SJCRH30 (cell line): ENCODE results near the gene LRRTM3. TPM values are rescaled to one million over a fixed set of nuclear protein-coding genes. Genes with fewer than 3 reads are reported as not detected.
A peak's percentile ranks its signal among the peaks of the same experiment; 100 is the strongest.

ENCODE experiments used
- DNase-seq, 2 experiments: peaks; one replicate each; pipeline ENCODE4 v3.0.0-alpha.2; 2015 to 2020
- H3K27ac ChIP-seq: fragments of 250-450 bp; sonication (Bioruptor Pico); 2 replicates; pipeline ENCODE4 v1.5.1; 2020; ENCODE audit warnings: mild to moderate bottlenecking, moderate library complexity
- H3K27me3 ChIP-seq: fragments of 250-450 bp; sonication (Bioruptor Pico); 2 replicates; pipeline ENCODE4 v1.5.1; 2020; ENCODE audit warnings: mild to moderate bottlenecking, moderate library complexity
- H3K36me3 ChIP-seq: fragments of 250-450 bp; sonication (Bioruptor Pico); 2 replicates; pipeline ENCODE4 v1.5.1; 2020; ENCODE audit warnings: mild to moderate bottlenecking, moderate library complexity
- H3K4me1 ChIP-seq: fragments of 250-450 bp; sonication (Bioruptor Pico); 2 replicates; pipeline ENCODE4 v1.5.1; 2020; ENCODE audit warnings: mild to moderate bottlenecking, moderate library complexity
- H3K4me3 ChIP-seq: fragments of 250-450 bp; sonication (Bioruptor Pico); 2 replicates; pipeline ENCODE4 v1.5.1; 2020; ENCODE audit warnings: mild to moderate bottlenecking, moderate library complexity
- H3K9me3 ChIP-seq: fragments of 250-450 bp; sonication (Bioruptor Pico); replicated peaks from 2 replicates; pipeline ENCODE4 v1.5.1; 2020; ENCODE audit warnings: mild to moderate bottlenecking, moderate library complexity
- total RNA-seq: library from RNA; depleted of rRNA; stranded (reverse); fragments of >200 nt; shearing (Covaris generic); gene quantifications from 2 replicates; pipeline ENCODE4 v1.2.3, GENCODE V29; 2014; rRNA removed

Gene LRRTM3
- 0.05 and 0.10 TPM in 2 replicates for total RNA-seq

DNA sequence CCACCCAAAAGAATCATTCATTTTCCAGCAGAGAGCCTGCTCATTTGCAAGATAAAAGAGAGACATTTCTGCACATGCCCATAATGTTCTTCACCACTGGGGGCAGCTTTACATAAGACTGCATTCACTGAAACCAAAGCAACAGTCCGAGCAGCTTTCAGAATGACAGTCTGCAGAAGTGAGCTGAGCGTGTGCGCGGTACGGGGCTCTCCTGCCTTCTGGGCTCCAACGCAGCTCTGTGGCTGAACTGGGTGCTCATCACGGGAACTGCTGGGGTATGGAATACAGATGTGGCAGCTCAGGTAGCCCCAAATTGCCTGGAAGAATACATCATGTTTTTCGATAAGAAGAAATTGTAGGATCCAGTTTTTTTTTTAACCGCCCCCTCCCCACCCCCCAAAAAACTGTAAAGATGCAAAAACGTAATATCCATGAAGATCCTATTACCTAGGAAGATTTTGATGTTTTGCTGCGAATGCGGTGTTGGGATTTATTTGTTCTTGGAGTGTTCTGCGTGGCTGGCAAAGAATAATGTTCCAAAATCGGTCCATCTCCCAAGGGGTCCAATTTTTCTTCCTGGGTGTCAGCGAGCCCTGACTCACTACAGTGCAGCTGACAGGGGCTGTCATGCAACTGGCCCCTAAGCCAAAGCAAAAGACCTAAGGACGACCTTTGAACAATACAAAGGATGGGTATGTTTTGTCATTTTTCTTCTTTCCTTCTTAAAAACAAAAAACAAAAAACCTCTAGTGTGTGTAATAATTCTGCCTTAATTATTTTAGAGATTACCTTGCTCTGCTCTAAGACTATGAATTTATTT is at the start of gene LRRTM3:
Gene LRRTM3, plus strand, starts transcription at position 141 of the 820 bp plus-strand sequence.
- no peaks in the 10 kb centered on the region for H3K4me1 ChIP-seq
- no peaks in the 10 kb centered on the region for H3K9me3 ChIP-seq
- no peaks in the 10 kb centered on the region for H3K36me3 ChIP-seq
- no peak within 1 kb of the TSS for H3K4me3 ChIP-seq
- H3K27ac ChIP-seq: no peak within 1 kb of the TSS
- DNase-seq: peak; percentile 26 to 56
- no peaks in the 10 kb centered on the region for H3K27me3 ChIP-seq

DNA sequence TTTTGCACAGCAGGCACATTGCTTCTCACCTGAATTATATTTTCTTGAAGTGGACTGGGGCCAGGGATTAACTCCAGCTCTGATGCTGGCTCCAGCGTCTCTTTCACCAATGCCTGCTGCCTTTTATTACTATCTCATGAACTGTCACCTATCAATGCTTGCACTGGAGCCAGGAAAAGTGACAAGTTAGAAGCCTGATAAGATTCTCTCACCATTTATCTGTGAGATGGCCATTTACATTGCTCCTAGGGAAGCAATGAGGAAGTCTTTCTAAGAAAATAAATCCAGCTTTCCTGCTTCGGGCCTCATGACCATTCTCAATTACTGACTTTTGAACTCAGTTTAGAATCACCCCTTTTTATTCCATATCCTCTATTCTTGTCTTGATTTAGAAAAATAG is 48.5 kb upstream of the LRRTM3 start:
- H3K4me1 ChIP-seq: no peaks in the 10 kb centered on the region
- no peaks in the 10 kb centered on the region for H3K9me3 ChIP-seq
- H3K27me3 ChIP-seq: no peaks in the 10 kb centered on the region
- no peak for DNase-seq
- H3K4me3 ChIP-seq: no peak overlapping the region
- H3K27ac ChIP-seq: no peak overlapping the region
- H3K36me3 ChIP-seq: no peaks in the 10 kb centered on the region

DNA sequence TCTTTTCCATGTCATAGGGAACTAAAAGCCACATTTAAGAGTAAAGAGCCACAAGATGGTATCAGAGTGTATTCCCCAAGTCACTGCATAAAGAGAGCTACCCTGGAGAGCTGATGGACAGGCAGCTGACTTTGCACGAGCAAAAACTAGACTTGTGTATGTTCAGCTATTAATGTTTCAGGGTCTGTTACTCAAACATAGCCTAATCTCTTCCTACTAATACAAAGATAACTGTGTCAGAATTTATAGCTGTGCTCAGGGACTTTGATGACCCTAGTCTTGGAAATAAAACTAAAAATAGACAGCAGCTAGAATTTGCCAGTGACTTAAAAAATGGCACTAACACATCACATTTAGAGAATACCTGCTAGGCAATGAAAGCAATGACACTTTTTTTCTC is 45.5 kb upstream of the LRRTM3 start:
- H3K4me3 ChIP-seq: no peak overlapping the region
- DNase-seq: no peak
- no peaks in the 10 kb centered on the region for H3K4me1 ChIP-seq
- H3K27me3 ChIP-seq: no peaks in the 10 kb centered on the region
- H3K9me3 ChIP-seq: no peaks in the 10 kb centered on the region
- no peaks in the 10 kb centered on the region for H3K36me3 ChIP-seq
- no peak overlapping the region for H3K27ac ChIP-seq

DNA sequence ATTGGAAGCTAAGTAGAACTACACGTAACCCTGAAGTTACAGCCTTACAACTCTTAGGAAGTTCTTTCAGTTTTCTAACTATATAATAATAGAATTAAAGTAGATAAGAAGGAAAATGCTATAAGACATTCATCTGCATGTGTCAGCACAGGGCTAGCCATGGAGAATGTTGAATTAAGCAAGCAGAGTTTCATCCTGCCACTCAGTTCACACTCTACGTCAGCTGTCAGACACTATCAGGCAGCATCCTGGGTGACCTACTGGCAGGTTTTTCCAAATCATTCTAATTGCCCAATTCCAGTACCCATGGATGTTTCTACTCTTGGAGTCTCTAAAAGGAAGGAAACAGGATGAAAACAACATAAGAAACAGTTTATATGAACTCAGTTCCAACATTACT is 45.0 kb upstream of the LRRTM3 start:
- Histone ChIP-seq H3K27me3 (no peaks in the 10 kb centered on the region), H3K36me3 (no peaks in the 10 kb centered on the region), H3K27ac (no peak overlapping the region), H3K9me3 (no peaks in the 10 kb centered on the region), H3K4me3 (no peak overlapping the region), H3K4me1 (no peaks in the 10 kb centered on the region)
- no peak for DNase-seq

DNA sequence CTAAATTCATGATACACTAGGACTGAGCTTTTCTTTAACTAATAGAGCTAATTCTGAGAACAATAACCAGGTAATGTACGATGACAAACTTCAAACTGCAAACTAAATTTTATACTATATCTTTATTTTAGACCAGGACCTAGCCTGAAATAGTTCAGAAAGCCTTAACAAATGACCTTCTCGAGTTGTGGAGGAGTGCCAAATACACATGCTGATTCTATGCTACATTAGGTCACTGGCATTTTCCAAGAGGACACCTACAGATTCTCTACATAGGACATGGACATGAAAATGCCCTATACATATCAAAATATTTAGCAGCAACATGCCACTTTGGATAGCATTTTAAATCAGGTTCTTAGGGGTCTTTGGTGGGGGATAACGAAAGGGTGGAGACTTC is 44.0 kb upstream of the LRRTM3 start:
- Histone ChIP-seq H3K27me3 (no peaks in the 10 kb centered on the region), H3K27ac (no peak overlapping the region), H3K36me3 (no peaks in the 10 kb centered on the region), H3K4me1 (no peaks in the 10 kb centered on the region), H3K9me3 (no peaks in the 10 kb centered on the region), H3K4me3 (no peak overlapping the region)
- no peak for DNase-seq

DNA sequence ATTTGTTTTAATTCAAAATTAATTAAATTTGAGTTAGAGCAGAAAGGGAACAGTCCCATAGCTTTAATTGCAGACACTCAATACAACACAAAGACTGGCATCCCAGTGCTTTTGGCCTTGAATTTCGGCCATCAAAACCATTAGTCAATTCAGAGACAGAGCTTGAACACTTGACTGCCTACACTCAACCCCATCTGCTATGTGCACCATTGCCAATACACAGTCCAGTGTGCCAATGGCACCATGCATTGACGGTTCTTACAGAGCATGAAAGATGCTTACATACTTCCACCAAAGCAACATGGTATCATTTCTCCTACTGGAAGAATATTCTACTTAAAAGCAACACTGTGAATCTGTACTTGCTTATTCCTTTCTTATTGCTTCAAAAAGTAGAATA is 43.6 kb upstream of the LRRTM3 start:
- Histone ChIP-seq H3K36me3 (no peaks in the 10 kb centered on the region), H3K27me3 (no peaks in the 10 kb centered on the region), H3K4me1 (no peaks in the 10 kb centered on the region), H3K9me3 (no peaks in the 10 kb centered on the region), H3K4me3 (no peak overlapping the region), H3K27ac (no peak overlapping the region)
- no peak for DNase-seq

DNA sequence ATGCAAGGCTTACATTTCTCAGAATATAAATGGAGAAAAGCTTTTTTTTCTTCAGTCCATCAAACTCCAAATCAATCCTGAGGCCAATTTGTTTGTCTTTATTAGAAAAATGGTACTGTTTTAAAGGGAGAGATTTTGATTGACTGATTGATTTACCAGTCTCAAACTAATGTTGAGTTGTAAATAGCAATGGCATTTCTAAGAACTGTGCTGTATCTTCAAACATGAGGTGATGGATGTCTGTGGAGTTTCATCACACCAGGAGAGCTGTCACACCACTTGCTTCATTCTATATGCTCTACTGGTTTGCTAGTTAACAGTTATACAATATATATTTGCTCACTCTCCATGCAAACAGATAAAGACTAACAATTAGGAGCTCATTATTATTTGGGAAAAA is 39.0 kb upstream of the LRRTM3 start:
- no peaks in the 10 kb centered on the region for H3K27me3 ChIP-seq
- no peaks in the 10 kb centered on the region for H3K4me1 ChIP-seq
- no peak overlapping the region for H3K4me3 ChIP-seq
- H3K27ac ChIP-seq: no peak overlapping the region
- no peaks in the 10 kb centered on the region for H3K9me3 ChIP-seq
- DNase-seq: no peak
- H3K36me3 ChIP-seq: no peaks in the 10 kb centered on the region

DNA sequence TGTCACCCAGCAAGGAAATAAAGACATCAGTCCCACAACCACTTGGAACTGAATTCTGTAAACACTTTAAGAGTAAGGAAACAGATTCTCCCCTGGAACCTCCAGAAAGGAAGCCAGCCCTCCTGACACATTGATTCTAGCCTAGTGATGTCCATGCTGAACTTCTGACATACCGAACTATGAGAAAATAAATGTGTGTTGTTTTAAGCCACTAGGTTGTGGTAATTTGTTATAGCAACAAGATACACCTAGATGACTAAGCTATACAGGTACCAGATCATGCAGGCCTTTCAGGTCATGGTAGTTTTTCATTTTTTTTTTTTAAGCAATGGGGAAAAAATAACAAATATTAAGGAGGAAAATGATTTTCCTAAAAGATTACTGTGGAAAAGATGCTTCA is 37.6 kb upstream of the LRRTM3 start:
- Histone ChIP-seq H3K27me3 (no peaks in the 10 kb centered on the region), H3K4me3 (no peak overlapping the region), H3K27ac (no peak overlapping the region), H3K36me3 (no peaks in the 10 kb centered on the region), H3K4me1 (no peaks in the 10 kb centered on the region), H3K9me3 (no peaks in the 10 kb centered on the region)
- DNase-seq: no peak

DNA sequence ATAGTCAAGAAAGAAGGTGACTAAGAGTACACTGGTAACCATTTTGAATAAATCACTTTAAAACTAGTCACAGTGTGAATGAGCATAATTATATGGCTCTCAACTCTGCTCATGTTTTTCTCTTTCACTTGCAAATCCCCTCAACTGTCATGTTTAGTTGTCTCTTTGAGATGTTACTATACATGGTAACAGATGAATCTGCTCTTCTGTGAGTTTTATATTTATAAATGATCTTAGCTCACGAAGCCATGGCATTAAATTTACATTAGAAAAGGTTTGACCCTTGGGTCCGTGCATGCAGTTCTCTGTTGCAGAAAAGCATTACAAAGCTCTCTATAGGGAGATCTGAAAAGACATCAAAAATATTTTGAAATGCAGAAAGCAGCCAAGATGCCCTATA is 33.0 kb upstream of the LRRTM3 start:
- no peaks in the 10 kb centered on the region for H3K36me3 ChIP-seq
- no peak overlapping the region for H3K4me3 ChIP-seq
- no peaks in the 10 kb centered on the region for H3K27me3 ChIP-seq
- no peak for DNase-seq
- H3K4me1 ChIP-seq: no peaks in the 10 kb centered on the region
- H3K9me3 ChIP-seq: no peaks in the 10 kb centered on the region
- H3K27ac ChIP-seq: no peak overlapping the region

DNA sequence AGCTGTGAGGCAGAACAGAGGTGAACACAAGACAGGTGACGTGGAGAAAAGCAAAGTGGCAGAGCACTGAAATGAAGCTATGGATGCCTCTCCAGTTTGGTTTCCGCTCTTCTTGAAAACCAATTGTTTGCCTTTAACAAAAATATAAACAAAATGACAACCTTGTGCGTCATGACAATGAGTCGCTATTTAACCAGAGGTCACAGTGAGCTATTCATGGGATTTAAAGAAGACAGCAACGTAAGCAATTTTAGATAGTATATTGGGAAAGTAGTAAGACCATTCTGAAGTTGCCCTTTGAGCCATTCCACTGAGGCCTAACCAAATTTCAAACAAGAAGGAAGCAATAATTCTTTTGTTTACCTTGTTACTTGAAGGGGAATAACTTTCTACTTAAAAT is 15.2 kb upstream of the LRRTM3 start:
- no peak for DNase-seq
- Histone ChIP-seq H3K4me3 (no peak overlapping the region), H3K9me3 (no peaks in the 10 kb centered on the region), H3K36me3 (no peaks in the 10 kb centered on the region), H3K27ac (no peak overlapping the region), H3K27me3 (no peaks in the 10 kb centered on the region), H3K4me1 (no peaks in the 10 kb centered on the region)

DNA sequence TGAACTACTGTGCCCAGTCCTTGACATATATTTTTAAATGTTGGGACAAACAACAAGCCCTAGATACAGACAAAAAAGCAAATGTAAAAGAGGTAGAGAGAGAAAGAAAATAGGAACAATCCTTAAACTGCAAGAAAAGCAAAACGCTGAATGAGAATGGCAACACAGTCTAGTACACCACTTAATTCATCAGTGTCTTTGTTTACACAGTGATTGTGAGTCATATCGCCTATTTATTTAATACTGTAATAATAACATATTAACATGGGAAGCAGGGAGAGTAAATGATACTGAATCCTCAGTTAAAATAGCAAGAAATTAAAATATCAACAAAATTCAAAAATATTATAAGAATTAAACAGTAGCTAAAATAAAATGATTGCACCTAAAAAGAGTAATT is 9.8 kb upstream of the LRRTM3 start:
- H3K4me1 ChIP-seq: no peaks in the 10 kb centered on the region
- no peaks in the 10 kb centered on the region for H3K36me3 ChIP-seq
- DNase-seq: no peak
- H3K4me3 ChIP-seq: no peak overlapping the region
- no peaks in the 10 kb centered on the region for H3K27me3 ChIP-seq
- H3K27ac ChIP-seq: no peak overlapping the region
- H3K9me3 ChIP-seq: no peaks in the 10 kb centered on the region

DNA sequence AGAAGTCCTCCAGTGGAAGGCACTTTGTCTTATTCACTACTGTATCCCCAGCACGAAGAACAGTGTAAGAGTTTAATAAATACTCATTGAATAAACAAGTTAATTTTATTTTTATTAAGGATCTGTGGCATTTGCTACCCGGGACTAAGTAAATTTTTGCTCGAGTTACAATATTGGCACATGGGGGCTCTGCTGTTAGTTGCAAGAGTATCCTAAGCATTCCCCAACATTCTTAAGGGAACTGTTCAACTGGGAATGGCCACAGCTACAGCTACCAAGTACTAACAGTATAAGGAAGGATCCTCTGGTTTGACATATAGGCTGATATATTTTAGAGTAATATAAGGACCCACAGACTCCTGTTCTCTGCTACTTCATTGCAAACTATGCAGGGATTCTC is 8.7 kb upstream of the LRRTM3 start:
- DNase-seq: no peak
- no peaks in the 10 kb centered on the region for H3K27me3 ChIP-seq
- no peaks in the 10 kb centered on the region for H3K4me1 ChIP-seq
- no peaks in the 10 kb centered on the region for H3K36me3 ChIP-seq
- no peaks in the 10 kb centered on the region for H3K9me3 ChIP-seq
- no peak overlapping the region for H3K4me3 ChIP-seq
- H3K27ac ChIP-seq: no peak overlapping the region

DNA sequence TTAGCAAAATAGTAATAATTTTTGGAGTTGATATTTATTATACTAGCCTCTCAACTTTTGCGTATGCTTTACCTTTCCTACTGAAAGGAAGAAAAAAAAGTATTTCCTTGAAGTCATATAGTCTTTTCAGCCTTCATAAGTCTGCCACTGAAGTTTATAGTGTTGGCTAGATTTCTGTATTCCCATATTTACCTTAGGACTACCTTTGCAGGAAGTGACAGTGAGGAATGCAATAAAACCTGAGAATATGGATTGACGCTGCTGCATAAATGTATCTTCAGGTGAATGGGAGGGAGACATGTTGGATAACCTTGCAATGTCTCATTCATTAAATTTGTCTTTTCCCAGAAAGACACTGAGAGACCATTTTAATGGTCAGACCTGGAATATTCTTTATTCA is 6.6 kb upstream of the LRRTM3 start:
- Histone ChIP-seq H3K9me3 (no peaks in the 10 kb centered on the region), H3K4me1 (no peaks in the 10 kb centered on the region), H3K4me3 (no peak overlapping the region), H3K27me3 (no peaks in the 10 kb centered on the region), H3K27ac (no peak overlapping the region), H3K36me3 (no peaks in the 10 kb centered on the region)
- no peak for DNase-seq

DNA sequence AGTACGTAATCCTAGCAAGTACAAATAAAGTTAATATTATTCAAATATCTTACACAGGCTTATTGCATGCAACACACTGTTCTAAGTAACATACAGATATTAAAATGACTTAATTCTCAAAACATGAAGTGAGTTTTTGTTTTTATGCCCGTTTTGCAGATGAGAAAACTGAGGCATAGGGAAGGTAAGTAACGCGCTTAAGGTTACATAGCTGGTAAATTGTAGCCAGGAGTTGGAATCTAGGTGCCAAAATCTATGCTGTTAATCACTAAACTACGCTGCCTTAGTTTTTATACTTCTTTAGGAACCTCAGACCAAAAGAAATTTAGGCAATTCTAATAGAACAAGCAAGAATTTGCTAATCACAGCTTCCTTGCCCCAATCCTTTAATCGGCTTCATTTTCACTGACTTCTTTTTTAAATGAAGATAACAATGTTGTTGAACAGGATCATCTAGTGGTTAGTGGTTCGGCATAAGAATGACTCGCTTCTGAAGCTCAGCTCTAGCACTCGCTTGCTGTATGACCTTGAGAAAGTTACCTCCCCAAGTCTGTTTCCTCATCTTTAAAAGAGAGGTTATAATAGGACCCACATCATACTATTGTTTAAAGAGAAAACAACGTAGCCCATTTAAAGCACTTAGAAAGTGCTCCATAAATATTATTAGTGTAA is 1.0 kb upstream of the LRRTM3 start:
- no peaks in the 10 kb centered on the region for H3K4me1 ChIP-seq
- no peak for DNase-seq
- H3K27me3 ChIP-seq: no peaks in the 10 kb centered on the region
- H3K9me3 ChIP-seq: no peaks in the 10 kb centered on the region
- no peak overlapping the region for H3K4me3 ChIP-seq
- no peak overlapping the region for H3K27ac ChIP-seq
- no peaks in the 10 kb centered on the region for H3K36me3 ChIP-seq

DNA sequence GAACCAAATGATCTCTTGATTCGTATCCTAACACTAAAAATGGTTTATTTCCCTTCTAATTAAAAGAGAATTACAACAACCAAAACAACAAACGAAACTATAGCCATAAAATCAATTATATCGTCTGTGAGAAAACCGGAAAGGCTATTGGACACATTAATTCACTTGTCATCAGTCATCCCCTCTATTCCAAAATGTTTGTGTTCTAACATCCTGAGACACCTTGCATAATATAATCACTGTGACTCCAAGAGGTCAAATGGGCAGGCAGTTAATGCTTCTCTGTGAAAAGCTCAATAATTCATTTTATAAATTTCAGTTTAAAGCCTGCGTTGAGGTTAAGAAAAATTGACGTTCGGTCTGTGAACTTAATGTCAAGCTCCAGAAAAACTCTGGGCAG is 463 bp upstream of the LRRTM3 start:
- Histone ChIP-seq H3K9me3 (no peaks in the 10 kb centered on the region), H3K4me1 (no peaks in the 10 kb centered on the region), H3K27me3 (no peaks in the 10 kb centered on the region), H3K27ac (no peak overlapping the region), H3K36me3 (no peaks in the 10 kb centered on the region), H3K4me3 (no peak overlapping the region)
- no peak for DNase-seq

DNA sequence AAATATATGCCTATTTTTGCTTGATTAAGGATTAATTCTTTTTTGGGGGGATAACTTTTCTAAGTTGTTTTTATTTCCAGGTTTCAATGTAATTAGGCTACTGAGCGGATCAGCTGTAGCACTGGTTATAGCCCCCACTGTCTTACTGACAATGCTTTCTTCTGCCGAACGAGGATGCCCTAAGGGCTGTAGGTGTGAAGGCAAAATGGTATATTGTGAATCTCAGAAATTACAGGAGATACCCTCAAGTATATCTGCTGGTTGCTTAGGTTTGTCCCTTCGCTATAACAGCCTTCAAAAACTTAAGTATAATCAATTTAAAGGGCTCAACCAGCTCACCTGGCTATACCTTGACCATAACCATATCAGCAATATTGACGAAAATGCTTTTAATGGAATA is 1.0 kb downstream of the LRRTM3 start:
- DNase-seq: no peak
- Histone ChIP-seq H3K4me3 (no peak overlapping the region), H3K4me1 (no peaks in the 10 kb centered on the region), H3K27me3 (no peaks in the 10 kb centered on the region), H3K9me3 (no peaks in the 10 kb centered on the region), H3K36me3 (no peaks in the 10 kb centered on the region), H3K27ac (no peak overlapping the region)
